Activated B cell treated with CpG ODN at 0.5 μM for 24 hours (primary cell): ENCODE data around the gene GUCY1A2. TPM values are rescaled to one million over a fixed set of nuclear protein-coding genes. Genes with fewer than 3 reads are reported as not detected.

Experiments used
- ATAC-seq: fragments of 200-7000 bp; cut with Tn5 transposase; one replicate; pipeline ENCODE4 v1.10.0; 2021; ENCODE audit warnings: low read depth, mild to moderate bottlenecking, moderate library complexity
- CTCF ChIA-PET: fragments of 350-600 bp; sonication (Branson Sonifier 250); formaldehyde crosslinking; loops from one replicate; lab custom pipeline; 2021; ENCODE audit warnings: antibody characterized with exemption; lab: Charles Lee
- POLR2A ChIA-PET: fragments of 350-600 bp; sonication (Branson Sonifier 250); formaldehyde crosslinking; loops from one replicate; lab custom pipeline; 2021; ENCODE audit warnings: antibody characterized with exemption; lab: Charles Lee
- DNase-seq: peaks from one replicate; pipeline ENCODE4 v3.0.0; 2022
- H3K27ac Mint-ChIP-seq: one replicate; pipeline ENCODE4 v1.8.0; 2020; ENCODE audit warnings: mixed read lengths
- H3K27me3 Mint-ChIP-seq: one replicate; pipeline ENCODE4 v1.8.0; 2021; ENCODE audit warnings: mixed read lengths
- H3K36me3 Mint-ChIP-seq: one replicate; pipeline ENCODE4 v1.8.0; 2021; ENCODE audit warnings: low read depth, mixed read lengths
- H3K4me1 Mint-ChIP-seq: one replicate; pipeline ENCODE4 v1.8.0; 2021; ENCODE audit warnings: mixed read lengths
- H3K4me3 Mint-ChIP-seq: one replicate; pipeline ENCODE4 v1.8.0; 2020; ENCODE audit warnings: mild to moderate bottlenecking, mixed read lengths
- H3K9me3 Mint-ChIP-seq: one replicate; pipeline ENCODE4 v1.8.0; 2020; ENCODE audit warnings: mixed read lengths
- intact Hi-C: fragments of 100-400 bp; cut with micrococcal nuclease; formaldehyde crosslinking; loops from one replicate; pipeline ENCODE4 v1.15.1; 2024
- total RNA-seq: library from RNA; stranded (reverse); gene quantifications from 2 replicates; pipeline ENCODE4 v1.2.3, GENCODE V29; 2022
- TF ChIP-seq, protein P1 (sequence below): fragments of 200-600 bp; IDR thresholded peaks from one replicate; pipeline ENCODE4 v1.8.0; 2022; ENCODE audit warnings: antibody characterized with exemption, mild to moderate bottlenecking

Gene GUCY1A2
- total RNA-seq, 1 donor from 2014 or later: not detected

DNA sequence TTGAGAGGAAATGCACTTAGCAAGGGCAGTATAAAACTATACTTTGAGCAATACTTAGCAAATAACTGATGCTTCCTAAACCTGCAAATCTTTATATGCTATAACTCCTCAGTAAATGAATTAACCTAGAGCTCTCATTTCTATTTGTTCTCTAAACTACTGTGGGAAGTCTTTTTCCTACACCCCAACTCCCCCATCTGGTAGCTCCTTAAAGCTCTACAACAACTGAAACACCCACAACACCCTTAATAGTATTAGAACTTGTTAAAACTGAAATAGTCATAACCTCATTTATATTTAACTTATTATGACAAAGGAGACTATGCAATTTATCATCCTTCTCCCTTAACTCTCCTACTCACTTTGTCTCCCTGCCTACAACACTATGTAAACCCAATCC lies 43.4 kb downstream of the GUCY1A2 start:
- Mint-ChIP-seq H3K27me3 (no peaks in the 10 kb centered on the region), H3K4me1 (no peaks in the 10 kb centered on the region), H3K4me3 (no peak overlapping the region), H3K9me3 (no peaks in the 10 kb centered on the region), H3K36me3 (no peaks in the 10 kb centered on the region), H3K27ac (no peak overlapping the region)
- TF ChIP-seq, protein P1, sequence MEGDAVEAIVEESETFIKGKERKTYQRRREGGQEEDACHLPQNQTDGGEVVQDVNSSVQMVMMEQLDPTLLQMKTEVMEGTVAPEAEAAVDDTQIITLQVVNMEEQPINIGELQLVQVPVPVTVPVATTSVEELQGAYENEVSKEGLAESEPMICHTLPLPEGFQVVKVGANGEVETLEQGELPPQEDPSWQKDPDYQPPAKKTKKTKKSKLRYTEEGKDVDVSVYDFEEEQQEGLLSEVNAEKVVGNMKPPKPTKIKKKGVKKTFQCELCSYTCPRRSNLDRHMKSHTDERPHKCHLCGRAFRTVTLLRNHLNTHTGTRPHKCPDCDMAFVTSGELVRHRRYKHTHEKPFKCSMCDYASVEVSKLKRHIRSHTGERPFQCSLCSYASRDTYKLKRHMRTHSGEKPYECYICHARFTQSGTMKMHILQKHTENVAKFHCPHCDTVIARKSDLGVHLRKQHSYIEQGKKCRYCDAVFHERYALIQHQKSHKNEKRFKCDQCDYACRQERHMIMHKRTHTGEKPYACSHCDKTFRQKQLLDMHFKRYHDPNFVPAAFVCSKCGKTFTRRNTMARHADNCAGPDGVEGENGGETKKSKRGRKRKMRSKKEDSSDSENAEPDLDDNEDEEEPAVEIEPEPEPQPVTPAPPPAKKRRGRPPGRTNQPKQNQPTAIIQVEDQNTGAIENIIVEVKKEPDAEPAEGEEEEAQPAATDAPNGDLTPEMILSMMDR: no peak
- DNase-seq: no peak
- ChIA-PET CTCF (no interaction called here), POLR2A (no interaction called here)
- ATAC-seq: no peak
- intact Hi-C loops: no loop called here

DNA sequence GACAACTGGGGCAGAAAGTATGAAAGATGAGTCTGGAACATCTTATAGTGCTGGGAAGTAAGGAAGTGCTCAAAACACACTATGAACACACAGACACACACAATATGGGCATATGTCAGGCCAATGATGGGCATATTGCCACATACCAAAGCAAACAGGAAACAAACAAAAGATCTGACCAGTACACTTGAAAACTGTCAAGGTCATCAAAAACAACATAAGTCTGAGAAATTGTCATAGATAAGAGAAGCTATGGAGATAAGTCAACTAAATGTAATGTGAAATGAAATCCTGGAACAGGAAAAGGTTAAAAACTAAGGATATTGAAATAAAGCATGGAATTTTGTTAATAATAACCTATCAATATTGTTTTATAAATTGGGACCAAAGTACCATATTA lies 46.4 kb downstream of the GUCY1A2 start:
- Mint-ChIP-seq H3K27me3 (no peaks in the 10 kb centered on the region), H3K36me3 (no peaks in the 10 kb centered on the region), H3K9me3 (no peaks in the 10 kb centered on the region), H3K4me3 (no peak overlapping the region), H3K27ac (no peak overlapping the region), H3K4me1 (no peaks in the 10 kb centered on the region)
- no peak for ATAC-seq
- POLR2A ChIA-PET: no interaction called here
- TF ChIP-seq, protein P1: no peak
- DNase-seq: no peak
- intact Hi-C loops: no loop called here
- CTCF ChIA-PET: no interaction called here

DNA sequence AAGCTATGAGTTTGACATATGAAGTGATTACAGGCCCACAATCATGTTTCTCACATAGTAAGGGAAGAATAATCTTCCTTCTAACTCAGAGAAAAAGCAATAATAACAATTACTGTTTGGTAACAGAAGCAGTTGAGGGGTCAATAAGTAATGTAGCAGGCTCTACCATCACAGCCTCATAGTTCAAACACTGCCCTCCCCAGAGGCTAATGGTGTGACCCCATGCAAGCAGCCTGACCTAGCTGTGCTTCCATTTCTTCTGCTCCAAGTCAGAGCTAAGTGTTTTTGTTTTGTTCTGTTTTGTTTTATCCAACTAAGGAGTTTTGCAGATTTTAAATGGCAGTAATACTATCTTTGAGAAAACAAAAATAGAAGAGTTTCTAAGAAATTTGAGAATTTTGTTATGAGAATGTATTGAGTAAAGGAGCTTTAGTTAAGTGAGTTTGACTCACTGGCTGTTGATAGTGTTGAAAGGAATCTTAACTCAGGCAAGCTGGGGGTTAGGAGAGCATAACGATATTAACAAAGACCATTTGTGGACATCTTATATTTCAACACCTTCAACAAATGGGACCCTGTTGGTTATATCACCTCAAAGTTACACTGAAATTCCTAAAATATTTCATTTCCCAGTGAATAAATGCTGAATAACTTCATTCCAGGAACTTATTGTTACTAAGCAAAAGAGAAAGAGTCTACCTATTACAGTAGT lies 48.5 kb downstream of the GUCY1A2 start:
- Mint-ChIP-seq H3K27ac (no peak overlapping the region), H3K4me3 (no peak overlapping the region), H3K4me1 (no peaks in the 10 kb centered on the region), H3K36me3 (no peaks in the 10 kb centered on the region), H3K27me3 (no peaks in the 10 kb centered on the region), H3K9me3 (no peaks in the 10 kb centered on the region)
- no peak for DNase-seq
- TF ChIP-seq, protein P1: no peak
- ChIA-PET CTCF (no interaction called here), POLR2A (no interaction called here)
- intact Hi-C loops: no loop called here
- no peak for ATAC-seq

DNA sequence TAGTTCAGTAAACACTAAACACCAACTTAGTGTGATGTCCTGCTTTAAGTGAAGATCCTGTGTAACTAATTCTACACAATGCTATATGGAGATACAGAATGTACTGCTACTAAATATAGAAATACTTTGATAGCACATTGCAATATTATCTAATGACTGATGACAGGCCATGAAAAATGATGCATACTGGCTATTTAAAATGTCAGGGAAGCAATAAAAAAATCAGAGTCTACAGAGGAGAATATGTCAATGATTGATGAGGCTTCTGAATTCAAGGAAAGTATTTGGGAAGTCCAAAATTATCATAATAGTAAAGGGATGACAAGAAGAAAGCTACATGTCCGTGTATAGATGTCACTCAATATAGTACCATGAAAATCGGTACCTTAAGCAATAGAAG lies 55.3 kb downstream of the GUCY1A2 start:
- H3K27ac Mint-ChIP-seq: no peak overlapping the region
- no peaks in the 10 kb centered on the region for H3K4me1 Mint-ChIP-seq
- ChIA-PET CTCF (no interaction called here), POLR2A (no interaction called here)
- no peak overlapping the region for H3K4me3 Mint-ChIP-seq
- H3K36me3 Mint-ChIP-seq: no peaks in the 10 kb centered on the region
- DNase-seq (no peak), ATAC-seq (no peak)
- TF ChIP-seq, protein P1: no peak
- H3K9me3 Mint-ChIP-seq: no peaks in the 10 kb centered on the region
- no peaks in the 10 kb centered on the region for H3K27me3 Mint-ChIP-seq
- intact Hi-C loops: no loop called here

DNA sequence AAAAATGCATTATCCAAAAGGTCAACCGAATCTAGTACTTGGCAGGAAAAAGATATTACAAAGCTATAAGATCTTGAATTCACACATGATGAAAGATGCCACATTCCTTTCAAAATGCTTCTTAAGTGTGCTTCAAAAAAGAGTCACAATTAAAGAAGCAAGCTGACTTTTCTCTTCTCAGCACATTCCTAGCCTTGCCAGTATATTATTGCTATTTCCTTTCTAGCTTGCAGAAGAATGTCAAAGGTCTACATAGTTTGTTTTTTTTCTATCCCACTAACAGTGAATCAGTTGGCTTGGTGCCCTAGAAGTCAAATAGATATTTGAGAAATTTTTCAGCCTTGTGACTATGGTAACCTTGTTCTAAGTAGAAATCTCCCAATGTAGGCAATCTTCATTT lies 56.8 kb downstream of the GUCY1A2 start:
- H3K27ac Mint-ChIP-seq: no peak overlapping the region
- H3K9me3 Mint-ChIP-seq: no peaks in the 10 kb centered on the region
- no peaks in the 10 kb centered on the region for H3K27me3 Mint-ChIP-seq
- ChIA-PET POLR2A (no interaction called here), CTCF (no interaction called here)
- H3K36me3 Mint-ChIP-seq: no peaks in the 10 kb centered on the region
- intact Hi-C loops: no loop called here
- TF ChIP-seq, protein P1: no peak
- H3K4me1 Mint-ChIP-seq: no peaks in the 10 kb centered on the region
- H3K4me3 Mint-ChIP-seq: no peak overlapping the region
- DNase-seq: no peak
- ATAC-seq: no peak
